GM19099 (cell line): ENCODE results near the gene SLC19A2.

Experiments used
- POLR2A ChIP-seq: IDR thresholded peaks from 3 replicates; pipeline ENCODE4 v1.6.1; 2011; ENCODE audit warnings: low read depth; ENCODE audit not compliant: insufficient read length; ENCODE audit errors: extremely low read depth

The SLC19A2 gene

GRCh38 chr1:169484683-169485430, 887 bp downstream of the SLC19A2 start:
- no peak for TF ChIP-seq POLR2A

- TF ChIP-seq POLR2A: no peak
Observed at GRCh38 chr1:169484101-169484500, 1.6 kb downstream of the SLC19A2 start.

- no peak for TF ChIP-seq POLR2A
Observed at GRCh38 chr1:169483500-169483966, 2.2 kb downstream of the SLC19A2 start.

GRCh38 chr1:169479363-169480066, 6.2 kb downstream of the SLC19A2 start:
- no peak for TF ChIP-seq POLR2A

GRCh38 chr1:169478094-169478672, 7.6 kb downstream of the SLC19A2 start:
- no peak for TF ChIP-seq POLR2A

- no peak for TF ChIP-seq POLR2A
Observed at GRCh38 chr1:169475806-169476387, 9.8 kb downstream of the SLC19A2 start.

GRCh38 chr1:169474302-169474995, 11.3 kb downstream of the SLC19A2 start:
- no peak for TF ChIP-seq POLR2A

GRCh38 chr1:169473347-169473746, 12.4 kb downstream of the SLC19A2 start:
- no peak for TF ChIP-seq POLR2A

GRCh38 chr1:169472738-169473137, 13.0 kb downstream of the SLC19A2 start:
- no peak for TF ChIP-seq POLR2A

GRCh38 chr1:169468982-169469381, 16.8 kb downstream of the SLC19A2 start:
- TF ChIP-seq POLR2A: no peak

- TF ChIP-seq POLR2A: no peak
Observed at GRCh38 chr1:169466259-169467230, 19.2 kb downstream of the SLC19A2 start.

GRCh38 chr1:169465281-169465680, 20.5 kb downstream of the SLC19A2 start:
- TF ChIP-seq POLR2A: no peak

GRCh38 chr1:169462385-169462784, 23.4 kb downstream of the SLC19A2 start:
- TF ChIP-seq POLR2A: no peak

GRCh38 chr1:169461390-169462000, 24.2 kb downstream of the SLC19A2 start:
- no peak for TF ChIP-seq POLR2A
